GM12878 (cell line): ENCODE data around the gene PTPRN2. TPM values are rescaled to one million over a fixed set of nuclear protein-coding genes. Genes with fewer than 3 reads are reported as not detected.

ENCODE experiments used
- ATF2 ChIP-seq: IDR thresholded peaks from 2 replicates; pipeline ENCODE4 v1.6.1; 2012; ENCODE audit warnings: low read length, inconsistent platforms
- E2F8 ChIP-seq: fragments of 450-650 bp; IDR thresholded peaks from 2 replicates; pipeline ENCODE4 v1.6.1; 2018; ENCODE audit warnings: mild to moderate bottlenecking, low read depth, moderate library complexity; ENCODE audit not compliant: partially characterized antibody
- EED ChIP-seq: sonication (generic); IDR thresholded peaks from 2 replicates; pipeline ENCODE4 v1.6.1; 2016; ENCODE audit warnings: antibody characterized with exemption, low read depth
- FOXM1 ChIP-seq: IDR thresholded peaks from 2 replicates; pipeline ENCODE4 v1.6.1; 2012; ENCODE audit warnings: low read depth, mild to moderate bottlenecking, inconsistent platforms, low read length, moderate library complexity
- KLF5 ChIP-seq: fragments of 450-650 bp; IDR thresholded peaks from 2 replicates; pipeline ENCODE4 v1.6.1; 2014; ENCODE audit warnings: mild to moderate bottlenecking; ENCODE audit not compliant: partially characterized antibody
- MEF2B ChIP-seq: fragments of 450-650 bp; IDR thresholded peaks from 2 replicates; pipeline ENCODE4 v1.6.1; 2018; ENCODE audit warnings: mild to moderate bottlenecking, moderate library complexity; ENCODE audit not compliant: partially characterized antibody, poor library complexity, severe bottlenecking
- NBN ChIP-seq: fragments of 450-650 bp; IDR thresholded peaks from 2 replicates; pipeline ENCODE4 v1.6.1; 2016
- RUNX3 ChIP-seq: IDR thresholded peaks from 2 replicates; pipeline ENCODE4 v1.6.1; 2012; ENCODE audit warnings: low read length, inconsistent platforms
- TBL1XR1 ChIP-seq: IDR thresholded peaks from 2 replicates; pipeline ENCODE4 v1.6.1; 2012; ENCODE audit warnings: low read depth, low read length, improper control_type of control experiment
- ZBTB33 ChIP-seq: fragments of 450-650 bp; IDR thresholded peaks from 2 replicates; pipeline ENCODE4 v1.6.1; 2017; ENCODE audit warnings: mild to moderate bottlenecking
- polyA plus RNA-seq, 11 experiments: library from polyadenylated mRNA; depleted of rRNA in 4 of 11; unstranded in 6 of 11; stranded (reverse) in 5 of 11; fragments of >200 nt; fragmentation: Nextera tagmentation in 4 of 11; fragmentation: Illumina TruSeq in 1 of 11; extraction: Ambion mirVana in 4 of 11; extraction: Trizol in 1 of 11; gene quantifications; 1 replicate in 1 of 11; 2 replicates in 10 of 11; pipeline versions ENCODE4 v1.2.1 to v1.2.3, GENCODE V29; 2011 to 2016; ENCODE audit warnings: inconsistent platforms in 2 of 11, missing spikeins in 2 of 11, low read depth in 1 of 11
- total RNA-seq, 4 experiments: library from RNA; depleted of rRNA in 3 of 4; stranded (reverse); fragments of >200 nt in 3 of 4; fragmentation: Illumina TruSeq in 1 of 4; extraction: Trizol in 1 of 4; gene quantifications; 2 replicates each; pipeline versions ENCODE4 v1.2.1 to v1.2.3, GENCODE V29; 2013 to 2021

The PTPRN2 gene
- total and polyA plus RNA-seq, 10 of the 15 experiments (the other 5 are each of a cell fraction or from before 2014, with no cell fraction given), result 5.4 TPM; not detected in 9

- TF ChIP-seq MEF2B (no peak), TBL1XR1 (no peak), ATF2 (no peak), ZBTB33 (no peak), E2F8 (no peak), RUNX3 (no peak), EED (no peak), KLF5 (no peak), NBN (no peak), FOXM1 (no peak)
Measured at GRCh38 chr7:158550394-158550700, 37.3 kb downstream of the PTPRN2 start (continued).
